ENCODE results near the gene MOB2.

Gene MOB2

DNA sequence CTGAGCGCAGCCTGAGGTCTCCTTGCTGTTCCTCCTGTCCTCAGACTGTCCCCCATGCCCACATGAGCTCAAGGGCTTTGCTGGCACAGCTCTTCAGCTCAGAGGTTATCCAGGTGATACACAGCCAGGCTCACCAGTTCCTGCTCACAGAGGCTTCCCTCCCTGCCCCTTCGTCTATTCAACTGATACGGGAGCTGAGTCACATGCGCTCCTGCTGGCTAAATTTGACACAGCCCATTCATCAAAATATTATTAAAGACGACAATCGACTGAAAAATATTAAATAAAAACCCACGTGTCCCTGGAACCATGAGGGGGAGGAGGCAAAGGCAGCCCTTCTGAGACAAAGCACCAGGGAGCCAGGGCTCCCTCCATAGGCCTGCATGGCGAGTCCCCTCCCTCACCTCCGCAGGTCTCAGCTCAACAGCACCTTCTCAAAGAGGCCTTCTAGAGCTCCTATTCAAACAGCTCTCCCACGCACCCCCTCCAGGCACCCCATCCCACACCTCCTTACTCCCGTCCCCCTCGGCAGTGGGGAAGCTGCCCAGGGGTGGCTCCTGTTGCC is 45.0 kb upstream of the MOB2 start:
- DNase-seq = no peak
- H3K4me3 ChIP-seq (ENCODE audit: control insufficient read depth in 1 of 7, extremely low read depth in 1 of 7, insufficient read depth in 4 of 7, low read depth in 2 of 7, low read length in 6 of 7) = no peak overlapping the region
- no peaks in the 10 kb centered on the region for H3K27me3 ChIP-seq (replicated peaks in 2 of 5; ENCODE audit: control insufficient read depth in 4 of 5, insufficient read depth in 5 of 5, low read length in 4 of 5)
- 95% methylated on average over 12 of the region's 12 CpGs for WGBS (ENCODE audit: insufficient coverage)
- no peaks in the 10 kb centered on the region for H3K9me3 ChIP-seq (ENCODE audit: control extremely low read depth in 1 of 5, control insufficient read depth in 4 of 5, insufficient read depth in 2 of 5, low read depth in 1 of 5, low read length in 4 of 5)
- peaks cover 0 to 28% (median 12%) of the 10 kb centered on the region in 4 experiments for H3K36me3 ChIP-seq (ENCODE audit: control insufficient read depth in 4 of 4, insufficient read depth in 4 of 4, low read length in 3 of 4)
- no peak overlapping the region for H3K27ac ChIP-seq (ENCODE audit: insufficient read depth in 1 of 2, low read depth in 1 of 2, low read length in 2 of 2, poor library complexity in 1 of 2, severe bottlenecking in 2 of 2)
- POLR2A ChIA-PET = no interaction called here
- peaks cover 0 to 6% (median 6%) of the 10 kb centered on the region in 4 experiments for H3K4me1 ChIP-seq (ENCODE audit: control extremely low read depth in 1 of 4, control insufficient read depth in 4 of 4, insufficient read depth in 4 of 4, low read length in 3 of 4)
- CTCF ChIA-PET = interaction anchor here (1.0 to 1.9 kb wide), 2 partner anchors 9 to 17 kb away, joined by 5 to 7 read pairs; no protein-coding TSS in a partner anchor

DNA sequence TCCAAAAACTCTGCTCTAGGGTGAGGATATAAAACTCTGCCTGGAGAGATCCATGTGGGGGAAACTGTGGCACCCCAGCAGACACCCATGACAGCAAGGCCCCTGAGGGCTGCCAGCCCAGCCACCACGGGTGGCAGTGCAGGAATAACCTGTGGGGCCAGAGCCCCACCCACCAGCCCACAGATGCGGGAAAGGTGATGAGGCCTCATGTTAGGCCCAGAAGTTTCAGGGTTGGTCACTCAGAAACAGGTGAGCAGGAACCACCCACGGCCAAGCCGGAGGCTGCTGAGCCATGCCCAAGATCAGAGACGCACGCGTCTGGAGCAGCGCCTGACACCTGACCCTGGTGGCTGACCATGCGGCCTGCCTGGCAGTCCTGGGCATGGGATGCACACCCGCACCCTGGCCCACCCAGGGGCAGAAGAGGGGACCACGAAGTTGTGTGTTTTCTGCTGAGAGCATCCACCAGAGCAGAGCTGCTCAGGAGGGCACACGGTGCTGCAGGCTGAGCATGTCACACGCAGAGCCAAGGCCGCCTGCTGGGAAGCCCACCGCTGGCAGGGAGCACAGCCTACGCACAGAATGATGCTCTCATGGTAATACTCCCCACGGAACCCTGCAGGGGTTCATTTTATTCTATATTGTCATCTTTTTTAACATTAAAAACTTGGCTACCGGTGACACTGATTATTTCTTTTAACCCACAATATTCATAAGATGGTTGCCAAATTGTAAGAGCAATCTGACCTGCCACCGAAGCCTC is 44.3 kb upstream of the MOB2 start:
- H3K4me1 ChIP-seq (ENCODE audit: control extremely low read depth in 1 of 4, control insufficient read depth in 4 of 4, insufficient read depth in 4 of 4, low read length in 3 of 4) = peaks cover 0 to 6% (median 6%) of the 10 kb centered on the region in 4 experiments
- no peak overlapping the region for H3K27ac ChIP-seq (ENCODE audit: insufficient read depth in 1 of 2, low read depth in 1 of 2, low read length in 2 of 2, poor library complexity in 1 of 2, severe bottlenecking in 2 of 2)
- H3K27me3 ChIP-seq (replicated peaks in 2 of 5; ENCODE audit: control insufficient read depth in 4 of 5, insufficient read depth in 5 of 5, low read length in 4 of 5) = no peaks in the 10 kb centered on the region
- DNase-seq = no peak
- CTCF ChIA-PET = interaction anchor here (1.9 kb wide), 1 partner anchor 8 kb away, joined by 7 read pairs; no protein-coding TSS in a partner anchor
- POLR2A ChIA-PET = no interaction called here
- H3K4me3 ChIP-seq (ENCODE audit: control insufficient read depth in 1 of 7, extremely low read depth in 1 of 7, insufficient read depth in 4 of 7, low read depth in 2 of 7, low read length in 6 of 7) = no peak overlapping the region
- over 99% methylated on average over 19 of the region's 19 CpGs for WGBS (ENCODE audit: insufficient coverage)
- H3K36me3 ChIP-seq (ENCODE audit: control insufficient read depth in 4 of 4, insufficient read depth in 4 of 4, low read length in 3 of 4) = peaks cover 0 to 25% (median 12%) of the 10 kb centered on the region in 4 experiments
- no peaks in the 10 kb centered on the region for H3K9me3 ChIP-seq (ENCODE audit: control extremely low read depth in 1 of 5, control insufficient read depth in 4 of 5, insufficient read depth in 2 of 5, low read depth in 1 of 5, low read length in 4 of 5)

DNA sequence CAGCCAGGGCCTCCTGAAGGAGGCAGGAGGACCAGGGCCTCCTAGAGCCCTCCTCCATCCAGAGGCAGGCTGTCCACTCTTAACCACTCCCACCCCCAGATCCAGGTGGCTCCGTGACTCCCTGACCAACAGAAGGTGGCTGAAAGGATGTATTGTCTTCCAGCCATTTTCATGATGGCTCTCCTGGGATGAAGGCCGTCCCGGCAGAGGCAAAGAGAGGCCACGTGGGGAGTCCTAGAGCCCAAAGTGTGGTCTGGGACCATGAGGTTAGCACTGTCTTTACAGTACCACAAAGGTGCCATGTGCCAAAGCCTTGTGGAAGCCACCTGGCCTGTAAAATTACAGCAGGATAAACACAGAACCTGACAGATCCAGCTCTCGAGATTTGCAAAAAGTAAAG is 43.2 kb upstream of the MOB2 start:
- no peaks in the 10 kb centered on the region for H3K9me3 ChIP-seq (ENCODE audit: control extremely low read depth in 1 of 5, control insufficient read depth in 4 of 5, insufficient read depth in 2 of 5, low read depth in 1 of 5, low read length in 4 of 5)
- WGBS (ENCODE audit: insufficient coverage) = 94% methylated on average over 3 of the region's 5 CpGs
- H3K27ac ChIP-seq (ENCODE audit: insufficient read depth in 1 of 2, low read depth in 1 of 2, low read length in 2 of 2, poor library complexity in 1 of 2, severe bottlenecking in 2 of 2) = no peak overlapping the region
- peaks cover 0 to 17% (median 9%) of the 10 kb centered on the region in 4 experiments for H3K36me3 ChIP-seq (ENCODE audit: control insufficient read depth in 4 of 4, insufficient read depth in 4 of 4, low read length in 3 of 4)
- peaks cover 0 to 6% (median 6%) of the 10 kb centered on the region in 4 experiments for H3K4me1 ChIP-seq (ENCODE audit: control extremely low read depth in 1 of 4, control insufficient read depth in 4 of 4, insufficient read depth in 4 of 4, low read length in 3 of 4)
- H3K4me3 ChIP-seq (ENCODE audit: control insufficient read depth in 1 of 7, extremely low read depth in 1 of 7, insufficient read depth in 4 of 7, low read depth in 2 of 7, low read length in 6 of 7) = no peak overlapping the region
- CTCF ChIA-PET = interaction anchor here (1.1 kb wide), 1 partner anchor 61 kb away, joined by 3 read pairs; no protein-coding TSS in a partner anchor
- POLR2A ChIA-PET = no interaction called here
- no peaks in the 10 kb centered on the region for H3K27me3 ChIP-seq (replicated peaks in 2 of 5; ENCODE audit: control insufficient read depth in 4 of 5, insufficient read depth in 5 of 5, low read length in 4 of 5)
- DNase-seq = no peak

DNA sequence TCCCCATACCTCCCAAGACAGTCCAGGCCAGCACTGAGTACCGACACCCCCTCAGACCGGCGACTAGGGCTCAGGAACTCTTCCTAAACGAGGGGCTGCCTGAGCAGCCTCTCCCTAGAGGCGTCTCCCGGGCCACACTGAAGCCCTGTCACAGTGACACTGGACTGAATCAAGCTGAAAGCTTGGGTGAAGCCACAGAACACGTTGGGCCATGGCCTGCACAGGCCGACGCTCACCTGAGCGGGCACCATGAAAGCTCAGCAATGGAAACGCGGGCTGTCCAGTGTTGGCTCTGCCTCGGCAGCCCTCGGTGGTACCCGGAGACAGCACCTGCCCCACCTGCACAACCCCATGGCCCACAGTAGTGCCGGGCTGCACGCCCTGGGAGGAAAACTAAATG is 42.7 kb upstream of the MOB2 start:
- ChIA-PET POLR2A (interaction anchor here (0.6 kb wide), 1 partner anchor 146 kb away, joined by 3 read pairs; no protein-coding TSS in a partner anchor), CTCF (interaction anchor here (1.1 kb wide), 1 partner anchor 61 kb away, joined by 3 read pairs; no protein-coding TSS in a partner anchor)
- peaks cover 0 to 13% (median 7%) of the 10 kb centered on the region in 4 experiments for H3K36me3 ChIP-seq (ENCODE audit: control insufficient read depth in 4 of 4, insufficient read depth in 4 of 4, low read length in 3 of 4)
- no peak overlapping the region for H3K27ac ChIP-seq (ENCODE audit: insufficient read depth in 1 of 2, low read depth in 1 of 2, low read length in 2 of 2, poor library complexity in 1 of 2, severe bottlenecking in 2 of 2)
- H3K4me3 ChIP-seq (ENCODE audit: control insufficient read depth in 1 of 7, extremely low read depth in 1 of 7, insufficient read depth in 4 of 7, low read depth in 2 of 7, low read length in 6 of 7) = no peak overlapping the region
- WGBS (ENCODE audit: insufficient coverage) = 97% methylated on average over 16 of the region's 17 CpGs
- peaks cover 0 to 6% (median 6%) of the 10 kb centered on the region in 4 experiments for H3K4me1 ChIP-seq (ENCODE audit: control extremely low read depth in 1 of 4, control insufficient read depth in 4 of 4, insufficient read depth in 4 of 4, low read length in 3 of 4)
- H3K9me3 ChIP-seq (ENCODE audit: control extremely low read depth in 1 of 5, control insufficient read depth in 4 of 5, insufficient read depth in 2 of 5, low read depth in 1 of 5, low read length in 4 of 5) = no peaks in the 10 kb centered on the region
- no peak for DNase-seq
- H3K27me3 ChIP-seq (replicated peaks in 2 of 5; ENCODE audit: control insufficient read depth in 4 of 5, insufficient read depth in 5 of 5, low read length in 4 of 5) = no peaks in the 10 kb centered on the region

DNA sequence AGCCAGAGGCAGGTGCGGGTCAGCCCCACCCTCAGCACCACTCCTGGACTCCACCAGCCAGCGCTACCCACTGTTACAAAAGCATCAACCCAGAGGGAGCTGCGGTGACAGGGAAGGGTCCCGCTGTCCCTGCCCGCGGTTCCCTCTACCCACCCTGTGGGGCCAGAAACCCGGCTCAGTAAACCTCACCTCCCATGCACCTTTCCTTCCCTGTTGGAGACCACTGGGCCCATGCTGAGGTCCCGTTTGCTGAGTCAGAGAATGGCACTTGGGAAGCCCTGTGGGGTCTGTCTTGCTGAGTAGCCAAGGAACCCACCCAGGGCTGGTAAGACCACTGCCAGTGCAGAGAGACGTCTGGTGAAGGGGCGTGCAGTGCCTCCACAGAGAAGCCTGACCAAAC is 42.1 kb upstream of the MOB2 start:
- ChIA-PET POLR2A (interaction anchor here (0.6 kb wide), 1 partner anchor 145 kb away, joined by 3 read pairs; no protein-coding TSS in a partner anchor), CTCF (interaction anchor here (1.1 kb wide), 1 partner anchor 60 kb away, joined by 3 read pairs; no protein-coding TSS in a partner anchor)
- Histone ChIP-seq H3K4me3 (ENCODE audit: control insufficient read depth in 1 of 7, extremely low read depth in 1 of 7, insufficient read depth in 4 of 7, low read depth in 2 of 7, low read length in 6 of 7) (no peak overlapping the region), H3K4me1 (ENCODE audit: control extremely low read depth in 1 of 4, control insufficient read depth in 4 of 4, insufficient read depth in 4 of 4, low read length in 3 of 4) (peaks cover 0 to 6% (median 6%) of the 10 kb centered on the region in 4 experiments), H3K27me3 (replicated peaks in 2 of 5; ENCODE audit: control insufficient read depth in 4 of 5, insufficient read depth in 5 of 5, low read length in 4 of 5) (no peaks in the 10 kb centered on the region), H3K36me3 (ENCODE audit: control insufficient read depth in 4 of 4, insufficient read depth in 4 of 4, low read length in 3 of 4) (peaks cover 0 to 13% (median 8%) of the 10 kb centered on the region in 4 experiments), H3K9me3 (ENCODE audit: control extremely low read depth in 1 of 5, control insufficient read depth in 4 of 5, insufficient read depth in 2 of 5, low read depth in 1 of 5, low read length in 4 of 5) (no peaks in the 10 kb centered on the region), H3K27ac (ENCODE audit: insufficient read depth in 1 of 2, low read depth in 1 of 2, low read length in 2 of 2, poor library complexity in 1 of 2, severe bottlenecking in 2 of 2) (no peak overlapping the region)
- 100% methylated on average over 9 of the region's 10 CpGs for WGBS (ENCODE audit: insufficient coverage)
- DNase-seq = no peak

DNA sequence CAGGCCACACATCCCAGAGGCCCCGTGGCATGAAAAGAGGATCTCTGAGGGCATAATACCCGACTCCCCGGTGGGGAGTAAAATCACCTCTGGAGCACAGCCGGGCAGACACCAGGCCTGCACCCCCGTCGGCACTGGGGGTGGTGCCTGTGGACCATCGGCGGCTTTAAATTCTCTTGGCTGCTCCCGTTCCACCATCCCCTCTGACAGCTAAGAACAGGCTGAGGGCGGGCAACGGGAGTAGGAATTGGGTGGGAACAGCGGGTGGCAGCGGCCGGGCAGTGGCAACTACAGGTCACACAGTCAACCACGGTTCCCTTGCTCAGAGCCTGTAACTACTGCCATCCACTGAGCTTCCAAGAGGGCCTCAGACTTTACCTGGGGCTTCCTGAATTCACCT is 40.2 kb upstream of the MOB2 start:
- H3K4me1 ChIP-seq (ENCODE audit: control extremely low read depth in 1 of 4, control insufficient read depth in 4 of 4, insufficient read depth in 4 of 4, low read length in 3 of 4) = peaks cover 0 to under 1% (median 0%) of the 10 kb centered on the region in 4 experiments
- no peaks in the 10 kb centered on the region for H3K9me3 ChIP-seq (ENCODE audit: control extremely low read depth in 1 of 5, control insufficient read depth in 4 of 5, insufficient read depth in 2 of 5, low read depth in 1 of 5, low read length in 4 of 5)
- ChIA-PET POLR2A (no interaction called here), CTCF (interaction anchor here (1.0 kb wide), 1 partner anchor 13 kb away, joined by 3 read pairs; no protein-coding TSS in a partner anchor)
- peaks cover 0 to 5% (median 0%) of the 10 kb centered on the region in 4 experiments for H3K36me3 ChIP-seq (ENCODE audit: control insufficient read depth in 4 of 4, insufficient read depth in 4 of 4, low read length in 3 of 4)
- WGBS (ENCODE audit: insufficient coverage) = 88% methylated on average over 12 of the region's 15 CpGs
- H3K4me3 ChIP-seq (ENCODE audit: control insufficient read depth in 1 of 7, extremely low read depth in 1 of 7, insufficient read depth in 4 of 7, low read depth in 2 of 7, low read length in 6 of 7) = no peak overlapping the region
- DNase-seq = no peak
- H3K27ac ChIP-seq (ENCODE audit: insufficient read depth in 1 of 2, low read depth in 1 of 2, low read length in 2 of 2, poor library complexity in 1 of 2, severe bottlenecking in 2 of 2) = no peak overlapping the region
- no peaks in the 10 kb centered on the region for H3K27me3 ChIP-seq (replicated peaks in 2 of 5; ENCODE audit: control insufficient read depth in 4 of 5, insufficient read depth in 5 of 5, low read length in 4 of 5)

DNA sequence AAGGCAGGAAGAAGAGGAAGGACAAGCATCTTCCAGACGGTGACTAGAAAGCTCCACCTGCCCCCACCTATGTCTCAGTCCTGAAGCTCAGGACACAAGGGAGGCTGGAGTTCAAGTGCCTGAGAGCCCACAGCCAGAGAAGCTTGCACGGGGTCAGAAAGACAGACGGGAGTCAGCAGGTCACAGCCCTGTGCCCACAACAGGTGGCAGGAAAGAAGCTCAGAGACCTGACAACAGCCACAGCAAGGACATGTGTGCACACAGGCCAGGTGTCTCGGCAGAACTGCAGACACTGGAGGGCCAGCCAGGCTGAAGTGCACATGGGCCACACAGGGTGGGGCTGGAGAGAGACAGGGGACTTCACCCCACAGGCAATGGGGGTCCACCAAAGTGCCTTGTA is 37.2 kb upstream of the MOB2 start:
- H3K4me3 ChIP-seq (ENCODE audit: control insufficient read depth in 1 of 7, extremely low read depth in 1 of 7, insufficient read depth in 4 of 7, low read depth in 2 of 7, low read length in 6 of 7) = no peak overlapping the region
- peaks cover 0 to 5% (median 0%) of the 10 kb centered on the region in 4 experiments for H3K36me3 ChIP-seq (ENCODE audit: control insufficient read depth in 4 of 4, insufficient read depth in 4 of 4, low read length in 3 of 4)
- H3K4me1 ChIP-seq (ENCODE audit: control extremely low read depth in 1 of 4, control insufficient read depth in 4 of 4, insufficient read depth in 4 of 4, low read length in 3 of 4) = peaks cover 0 to 4% (median 0%) of the 10 kb centered on the region in 4 experiments
- H3K27ac ChIP-seq (ENCODE audit: insufficient read depth in 1 of 2, low read depth in 1 of 2, low read length in 2 of 2, poor library complexity in 1 of 2, severe bottlenecking in 2 of 2) = no peak overlapping the region
- ChIA-PET CTCF (interaction anchor here (2.0 kb wide), 1 partner anchor 8 kb away, joined by 7 read pairs; no protein-coding TSS in a partner anchor), POLR2A (no interaction called here)
- H3K27me3 ChIP-seq (replicated peaks in 2 of 5; ENCODE audit: control insufficient read depth in 4 of 5, insufficient read depth in 5 of 5, low read length in 4 of 5) = no peaks in the 10 kb centered on the region
- DNase-seq = no peak
- 80% methylated on average over 4 of the region's 4 CpGs for WGBS (ENCODE audit: insufficient coverage)
- H3K9me3 ChIP-seq (ENCODE audit: control extremely low read depth in 1 of 5, control insufficient read depth in 4 of 5, insufficient read depth in 2 of 5, low read depth in 1 of 5, low read length in 4 of 5) = no peaks in the 10 kb centered on the region
